Testis (tissue), 2 donors: Measurements from ENCODE around the gene SLC1A1.

ENCODE experiments used
- POLR2A ChIP-seq: fragments of 450-650 bp; IDR thresholded peaks from one replicate; pipeline ENCODE4 v1.6.1; 2017; ENCODE audit warnings: antibody characterized with exemption, mild to moderate bottlenecking, moderate library complexity
- TF ChIP-seq, protein P1 (sequence below), 3 experiments: fragments of 450-650 bp in 2 of 3; fragments of 200-600 bp in 1 of 3; sonication (generic) in 1 of 3; IDR thresholded peaks; one replicate each; pipeline ENCODE4 v1.5.1; 2016 to 2019; ENCODE audit warnings: antibody characterized with exemption in 3 of 3, mild to moderate bottlenecking in 2 of 3, moderate library complexity in 1 of 3

DNA sequence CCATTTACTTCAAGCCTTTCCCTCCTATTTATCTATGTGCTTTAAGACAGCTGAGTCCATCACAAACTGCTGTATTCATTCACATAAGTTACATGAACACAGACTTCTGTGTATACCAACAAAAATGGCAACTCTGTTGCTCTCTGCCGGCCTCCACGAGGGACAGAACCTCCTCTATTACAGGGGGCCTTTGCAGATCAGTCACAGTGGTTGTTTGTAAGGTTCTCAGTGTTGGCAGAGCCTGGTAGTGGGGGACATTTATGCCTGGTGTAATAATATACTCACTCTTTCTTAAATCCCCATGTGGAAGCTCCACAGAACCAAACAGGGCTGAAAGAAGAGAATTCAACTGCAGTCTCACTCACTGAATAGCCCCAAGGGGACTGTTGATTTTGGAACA is 76.5 kb downstream of the SLC1A1 start:
- TF ChIP-seq, protein P1, sequence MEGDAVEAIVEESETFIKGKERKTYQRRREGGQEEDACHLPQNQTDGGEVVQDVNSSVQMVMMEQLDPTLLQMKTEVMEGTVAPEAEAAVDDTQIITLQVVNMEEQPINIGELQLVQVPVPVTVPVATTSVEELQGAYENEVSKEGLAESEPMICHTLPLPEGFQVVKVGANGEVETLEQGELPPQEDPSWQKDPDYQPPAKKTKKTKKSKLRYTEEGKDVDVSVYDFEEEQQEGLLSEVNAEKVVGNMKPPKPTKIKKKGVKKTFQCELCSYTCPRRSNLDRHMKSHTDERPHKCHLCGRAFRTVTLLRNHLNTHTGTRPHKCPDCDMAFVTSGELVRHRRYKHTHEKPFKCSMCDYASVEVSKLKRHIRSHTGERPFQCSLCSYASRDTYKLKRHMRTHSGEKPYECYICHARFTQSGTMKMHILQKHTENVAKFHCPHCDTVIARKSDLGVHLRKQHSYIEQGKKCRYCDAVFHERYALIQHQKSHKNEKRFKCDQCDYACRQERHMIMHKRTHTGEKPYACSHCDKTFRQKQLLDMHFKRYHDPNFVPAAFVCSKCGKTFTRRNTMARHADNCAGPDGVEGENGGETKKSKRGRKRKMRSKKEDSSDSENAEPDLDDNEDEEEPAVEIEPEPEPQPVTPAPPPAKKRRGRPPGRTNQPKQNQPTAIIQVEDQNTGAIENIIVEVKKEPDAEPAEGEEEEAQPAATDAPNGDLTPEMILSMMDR (IDR thresholded peaks at IDR 0.05) = no peak
- no peak for TF ChIP-seq POLR2A
